HG03097 (cell line): ENCODE data around the gene PPIF.

Experiments
- ATAC-seq: cut with Tn5 transposase; IDR thresholded peaks from one replicate; pipeline ENCODE4 v1.9.1; 2021; ENCODE audit not compliant: unreplicated experiment, low FRiP score

PPIF gene

GRCh38 chr10:79397575-79398303 is 50.5 kb downstream of the PPIF start:
- ATAC-seq: no peak

GRCh38 chr10:79398642-79399041 is 51.4 kb downstream of the PPIF start:
- ATAC-seq: no peak

- ATAC-seq: no peak
Measured at GRCh38 chr10:79399223-79399831, 52.1 kb downstream of the PPIF start.

- no peak for ATAC-seq
Measured at GRCh38 chr10:79400146-79401004, 53.1 kb downstream of the PPIF start.

GRCh38 chr10:79401015-79401921 is 54.0 kb downstream of the PPIF start:
- ATAC-seq: no peak

GRCh38 chr10:79402625-79402946 is 55.3 kb downstream of the PPIF start:
- no peak for ATAC-seq

GRCh38 chr10:79402951-79403350 is 55.7 kb downstream of the PPIF start:
- no peak for ATAC-seq

- no peak for ATAC-seq
Measured at GRCh38 chr10:79403441-79404230, 56.4 kb downstream of the PPIF start.

GRCh38 chr10:79404231-79404609 is 57.0 kb downstream of the PPIF start:
- ATAC-seq: no peak

- no peak for ATAC-seq
Measured at GRCh38 chr10:79404690-79405131, 57.4 kb downstream of the PPIF start.
